Measurements from ENCODE around the gene VTI1B. TPM values are rescaled to one million over a fixed set of nuclear protein-coding genes. Genes with fewer than 3 reads are reported as not detected.

The VTI1B gene
- total RNA-seq, 2 experiments from 2014 or later, result 41.5 to 93.3 TPM

GRCh38 chr14:67668559-67668958 lies 5.9 kb downstream of the VTI1B start:
- peaks cover 32% of the 10 kb centered on the region for H4K20me1 ChIP-seq (ENCODE audit: insufficient read depth, low read length)
- BruUV-seq (replicated peaks), result no TSS peak
- H3K27ac ChIP-seq (ENCODE audit: low read depth, low read length, poor library complexity, severe bottlenecking), result no peak overlapping the region
- H3K9me2 ChIP-seq (ENCODE audit: insufficient read depth, low read length), result no peaks in the 10 kb centered on the region
- H3K36me3 ChIP-seq (ENCODE audit: insufficient read depth, low read length), result peaks cover 6% of the 10 kb centered on the region; the same call in 1 of the 2 replicates
- H3K4me3 ChIP-seq (ENCODE audit: low read depth, low read length, poor library complexity, severe bottlenecking), result no peak overlapping the region
- intact Hi-C loops (cut with micrococcal nuclease; ENCODE audit: unreplicated experiment), result no loop called here
- CTCF ChIA-PET (ENCODE audit: unreplicated experiment), result no interaction called here
- H2AFZ ChIP-seq (ENCODE audit: low read length), result no peak overlapping the region
- H3K4me2 ChIP-seq (ENCODE audit: low read length), result no peak overlapping the region
- no peaks in the 10 kb centered on the region for H3K9me3 ChIP-seq (ENCODE audit: low read length)
- POLR2A ChIA-PET, result interaction anchor here (0.7 to 0.9 kb wide), 4 partner anchors 9 to 59 kb away, joined by 4 to 6 read pairs (median 4); no protein-coding TSS in a partner anchor
- TF ChIP-seq CTCF (conservative IDR thresholded peaks at IDR 0.05; ENCODE audit: low read length), result no peak
- TF ChIP-seq EZH2phosphoT487 (IDR thresholded peaks at IDR 0.05; ENCODE audit: borderline replicate concordance, low read depth, low read length), result no peak
- no peak for DNase-seq (ENCODE audit: low spot score)
- peaks cover 31% of the 10 kb centered on the region for H3K4me1 ChIP-seq (ENCODE audit: insufficient read depth, low read length, poor library complexity, severe bottlenecking)
- peaks cover 65% of the 10 kb centered on the region for H3K79me2 ChIP-seq (ENCODE audit: insufficient read depth, low read depth, low read length)

- no TSS peak for BruUV-seq (replicated peaks)
- no peak for TF ChIP-seq EZH2phosphoT487 (IDR thresholded peaks at IDR 0.05; ENCODE audit: borderline replicate concordance, low read depth, low read length)
- peak; percentile 86 for TF ChIP-seq CTCF (conservative IDR thresholded peaks at IDR 0.05; ENCODE audit: low read length)
- peak; percentile 63 for DNase-seq (ENCODE audit: low spot score)
- H3K36me3 ChIP-seq (ENCODE audit: insufficient read depth, low read length), result peaks cover 14% of the 10 kb centered on the region
- peak overlapping the region; percentile 29 for H3K4me2 ChIP-seq (ENCODE audit: low read length)
- peaks cover 24% of the 10 kb centered on the region for H4K20me1 ChIP-seq (ENCODE audit: insufficient read depth, low read length)
- H3K9me2 ChIP-seq (ENCODE audit: insufficient read depth, low read length), result no peaks in the 10 kb centered on the region
- H3K27ac ChIP-seq (ENCODE audit: low read depth, low read length, poor library complexity, severe bottlenecking), result no peak overlapping the region
- no peak overlapping the region for H3K4me3 ChIP-seq (ENCODE audit: low read depth, low read length, poor library complexity, severe bottlenecking)
- H2AFZ ChIP-seq (ENCODE audit: low read length), result no peak overlapping the region
- H3K79me2 ChIP-seq (ENCODE audit: insufficient read depth, low read depth, low read length), result peaks cover 52% of the 10 kb centered on the region
- POLR2A ChIA-PET, result interaction anchor here (0.6 to 0.7 kb wide), 2 partner anchors 15 to 144 kb away, joined by 3 to 4 read pairs; no protein-coding TSS in a partner anchor
- no peaks in the 10 kb centered on the region for H3K9me3 ChIP-seq (ENCODE audit: low read length)
- intact Hi-C loops (cut with micrococcal nuclease; ENCODE audit: unreplicated experiment), result loop anchor here (1.0 kb wide), 2 partner anchors 48 to 83 kb away; partner anchors contain the start of gene ARG2
- peaks cover 21% of the 10 kb centered on the region for H3K4me1 ChIP-seq (ENCODE audit: insufficient read depth, low read length, poor library complexity, severe bottlenecking)
- CTCF ChIA-PET (ENCODE audit: unreplicated experiment), result interaction anchor here (0.6 to 1.0 kb wide), 4 partner anchors 9 to 82 kb away, joined by 3 to 5 read pairs (median 4); partner anchors contain the start of gene PIGH
Observed at GRCh38 chr14:67666750-67667449, 7.5 kb downstream of the VTI1B start.

GRCh38 chr14:67665868-67666267 lies 8.6 kb downstream of the VTI1B start:
- TF ChIP-seq CTCF (conservative IDR thresholded peaks at IDR 0.05; ENCODE audit: low read length), result no peak
- no peak for TF ChIP-seq EZH2phosphoT487 (IDR thresholded peaks at IDR 0.05; ENCODE audit: borderline replicate concordance, low read depth, low read length)
- ChIA-PET POLR2A (interaction anchor here (0.5 to 1.6 kb wide), 5 partner anchors 12 to 302 kb away, joined by 3 to 6 read pairs (median 4); no protein-coding TSS in a partner anchor), CTCF (ENCODE audit: unreplicated experiment) (interaction anchor here (1.0 to 1.1 kb wide), 2 partner anchors 38 to 66 kb away, joined by 3 read pairs; partner anchors contain the start of gene PIGH)
- Histone ChIP-seq H3K79me2 (ENCODE audit: insufficient read depth, low read depth, low read length) (peaks cover 47% of the 10 kb centered on the region), H3K4me2 (ENCODE audit: low read length) (no peak overlapping the region), H2AFZ (ENCODE audit: low read length) (no peak overlapping the region), H3K36me3 (ENCODE audit: insufficient read depth, low read length) (peaks cover 15% of the 10 kb centered on the region), H3K4me1 (ENCODE audit: insufficient read depth, low read length, poor library complexity, severe bottlenecking) (peaks cover 21% of the 10 kb centered on the region), H3K9me3 (ENCODE audit: low read length) (no peaks in the 10 kb centered on the region), H4K20me1 (ENCODE audit: insufficient read depth, low read length) (peaks cover 24% of the 10 kb centered on the region), H3K4me3 (ENCODE audit: low read depth, low read length, poor library complexity, severe bottlenecking) (no peak overlapping the region), H3K9me2 (ENCODE audit: insufficient read depth, low read length) (no peaks in the 10 kb centered on the region), H3K27ac (ENCODE audit: low read depth, low read length, poor library complexity, severe bottlenecking) (no peak overlapping the region)
- intact Hi-C loops (cut with micrococcal nuclease; ENCODE audit: unreplicated experiment), result no loop called here
- no peak for DNase-seq (ENCODE audit: low spot score)
- BruUV-seq (replicated peaks), result no TSS peak

Measured in OCI-LY7 (cell line).